Activated CD4-positive, alpha-beta T cell treated with anti-CD3 and anti-CD28 coated beads for 24 hours (primary cell): Measurements from ENCODE around the gene UBTD1.
A peak's percentile ranks its signal among the peaks of the same experiment; 100 is the strongest.
"Not testable (repeated sequence)": the region's sequence is repeated elsewhere in the genome, so short reads cannot be mapped to it uniquely, and the experiment has no call there.

ENCODE experiments used
- DNase-seq, 2 donors: peaks; one replicate each; pipeline ENCODE4 v3.0.0-alpha.2; 2020; ENCODE audit warnings: low read depth in 2 of 2

Gene UBTD1

DNA sequence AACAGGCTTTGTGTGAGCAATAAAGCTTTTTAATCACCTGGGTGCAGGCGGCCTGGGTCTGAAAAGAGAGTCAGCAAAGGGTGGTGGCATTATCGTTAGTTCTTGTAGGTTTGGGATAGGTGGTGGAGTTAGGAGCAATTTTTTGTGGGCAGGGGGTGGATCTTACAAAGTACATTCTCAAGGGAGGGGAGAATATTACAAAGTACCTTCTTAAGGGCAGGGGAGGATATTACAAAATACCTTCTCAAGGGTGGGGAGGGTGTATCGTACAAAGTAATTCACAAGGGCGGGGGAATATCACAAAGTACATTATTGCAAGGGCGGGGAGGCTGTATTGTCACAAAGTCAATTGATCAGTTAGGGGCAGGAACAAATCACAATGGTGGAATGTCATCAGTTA lies 63.6 kb downstream of the UBTD1 start:
- not testable (repeated sequence) for DNase-seq

GRCh38 chr10:97563337-97563736 lies 64.6 kb downstream of the UBTD1 start:
- DNase-seq, result no peak

DNA sequence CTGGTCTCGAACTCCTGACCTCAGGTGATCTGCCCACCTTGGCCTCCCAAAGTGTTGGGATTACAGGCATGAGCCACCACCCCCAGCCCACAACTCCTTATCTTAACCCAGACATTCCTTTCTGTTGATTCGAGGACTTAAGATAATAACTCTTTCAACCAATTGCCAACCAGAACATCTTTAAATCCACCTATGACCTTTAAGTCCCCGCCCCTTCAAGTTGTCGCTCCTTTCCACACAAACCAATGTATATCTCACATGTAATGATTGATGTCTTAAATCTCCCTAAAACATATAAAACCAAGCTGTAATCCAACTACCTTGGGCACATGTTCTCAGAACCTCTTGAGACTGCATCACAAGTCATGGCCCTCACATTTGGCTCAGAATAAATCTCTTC lies 66.1 kb downstream of the UBTD1 start:
- no peak for DNase-seq

GRCh38 chr10:97566336-97566996 lies 67.7 kb downstream of the UBTD1 start:
- DNase-seq, result no peak

DNA sequence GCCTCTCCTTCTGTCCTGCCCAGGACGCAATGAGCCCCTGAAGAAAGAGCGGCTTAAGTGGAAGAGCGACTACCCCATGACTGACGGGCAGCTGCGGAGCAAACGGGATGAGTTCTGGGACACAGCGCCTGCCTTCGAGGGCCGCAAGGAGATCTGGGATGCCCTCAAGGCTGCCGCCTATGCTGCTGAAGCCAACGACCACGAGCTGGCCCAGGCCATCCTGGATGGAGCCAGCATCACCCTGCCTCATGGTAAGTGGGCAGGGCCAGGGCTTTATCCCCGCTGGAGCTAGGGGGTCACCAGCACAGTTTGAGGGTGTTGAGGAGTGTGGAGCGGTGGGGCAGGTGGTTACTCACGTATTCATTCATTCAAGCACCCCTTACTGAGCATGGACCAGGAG lies 69.2 kb downstream of the UBTD1 start:
- no peak for DNase-seq

GRCh38 chr10:97570146-97570788 lies 71.5 kb downstream of the UBTD1 start:
- no peak for DNase-seq

DNA sequence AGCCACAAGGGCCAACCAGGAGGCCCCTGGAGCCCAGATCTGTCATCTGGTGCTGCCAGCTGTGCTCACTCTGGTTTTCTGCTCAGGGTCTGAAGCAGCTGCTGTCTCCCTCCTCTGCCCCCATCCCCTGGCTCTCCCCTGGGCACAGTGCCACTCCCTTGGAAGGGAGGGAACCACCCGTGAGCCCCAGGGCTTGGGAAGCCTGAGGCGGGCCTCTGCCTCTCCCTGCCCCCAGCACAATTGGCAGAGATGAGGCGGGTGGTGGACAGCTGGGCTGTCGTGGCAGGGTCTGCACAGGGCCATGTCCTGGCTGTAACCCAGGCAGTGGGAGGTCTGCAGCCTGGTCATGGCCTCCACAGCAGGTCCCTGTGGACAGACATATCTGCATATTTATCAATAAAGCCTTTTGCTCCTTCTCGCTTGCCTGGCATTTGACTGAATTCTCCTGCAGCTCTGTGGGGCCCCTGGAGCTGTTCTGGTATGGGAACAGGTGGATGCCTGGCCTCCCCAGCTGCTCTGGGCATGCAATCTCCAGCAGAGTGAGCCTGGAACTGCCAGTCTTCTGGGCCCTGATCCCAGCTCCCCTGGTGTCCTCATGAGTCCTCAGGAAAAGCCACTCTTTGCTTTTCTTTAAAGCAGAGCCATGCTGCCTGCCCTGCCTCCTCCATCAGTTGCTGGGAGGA lies 72.2 kb downstream of the UBTD1 start:
- DNase-seq, result no peak

DNA sequence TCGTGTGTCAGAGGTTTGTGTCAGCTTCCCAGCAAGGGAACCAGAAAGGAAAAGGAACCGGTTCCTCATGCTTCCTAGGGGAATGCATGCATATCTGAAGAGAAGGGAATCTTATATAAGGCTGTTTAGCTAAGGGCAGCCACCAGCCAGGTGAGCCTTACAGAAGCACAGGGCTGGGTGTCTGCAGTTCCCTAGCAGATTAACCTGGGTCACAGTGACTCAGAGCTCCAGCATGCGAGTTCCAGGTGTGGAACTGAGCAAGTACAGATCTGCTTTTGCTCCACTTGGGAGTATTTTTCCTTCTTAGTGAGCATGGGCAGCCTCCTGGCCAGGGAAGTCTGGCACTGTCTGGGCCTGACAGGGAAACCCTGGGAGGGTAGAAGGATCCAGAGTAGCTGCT lies 72.9 kb downstream of the UBTD1 start:
- DNase-seq, result no peak

- peak; percentile 29 to 47 for DNase-seq
Observed at GRCh38 chr10:97572214-97572989, 73.7 kb downstream of the UBTD1 start, which contains the start of gene ANKRD2. TSS of gene ANKRD2 (plus strand) at chr10:97572779. CDS start at chr10:97572789, 10 bp downstream.

DNA sequence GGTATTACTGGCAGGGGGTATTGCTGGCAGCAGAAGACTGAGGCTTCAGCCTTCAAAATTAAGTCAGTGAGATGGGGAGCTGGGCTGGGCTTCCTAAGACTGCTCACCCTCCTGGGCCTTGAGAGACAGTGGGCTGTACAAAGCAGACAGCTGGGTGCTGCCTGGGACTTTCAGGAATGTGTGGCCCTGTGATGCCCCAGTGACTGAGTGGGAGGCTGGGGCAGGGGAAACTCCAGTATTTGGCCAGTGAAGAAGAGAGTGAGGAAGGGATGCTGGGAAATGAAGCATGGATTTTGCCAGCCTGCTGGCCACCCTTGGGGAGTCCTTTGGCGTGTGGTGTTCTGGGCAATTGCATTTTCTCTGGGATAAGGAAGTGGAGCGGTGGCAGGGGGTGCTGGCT lies 74.3 kb downstream of the UBTD1 start:
- no peak for DNase-seq

GRCh38 chr10:97573672-97574071 lies 74.9 kb downstream of the UBTD1 start:
- DNase-seq, result no peak

GRCh38 chr10:97574374-97575126 lies 75.8 kb downstream of the UBTD1 start:
- no peak for DNase-seq

DNA sequence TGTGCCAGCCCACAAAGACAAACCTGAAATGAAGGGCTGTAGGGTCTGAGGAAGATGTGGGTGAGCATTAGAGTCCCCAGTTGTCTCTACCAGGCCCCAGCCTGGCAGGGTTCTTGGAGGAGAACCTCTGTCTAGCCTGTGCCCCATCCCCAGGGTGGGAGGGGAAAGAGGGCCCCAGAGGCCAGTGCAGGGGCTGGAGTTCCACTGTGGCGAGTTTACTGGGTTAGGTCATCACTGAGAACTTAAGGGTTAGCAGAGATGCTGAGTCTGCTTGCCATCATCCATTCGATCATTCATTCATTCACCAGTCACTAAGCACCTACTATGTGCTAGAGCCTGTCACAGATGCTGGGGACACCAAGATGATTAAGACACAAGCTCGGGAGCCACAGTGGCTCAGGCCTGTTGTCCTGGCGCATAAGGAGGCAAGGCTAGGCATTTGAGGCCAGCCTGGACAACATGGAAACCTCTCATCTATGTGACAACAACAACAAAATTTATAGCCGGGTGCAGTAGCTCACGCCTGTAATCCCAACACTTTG lies 76.5 kb downstream of the UBTD1 start:
- no peak for DNase-seq

- DNase-seq, result not testable (repeated sequence)
Observed at GRCh38 chr10:97576487-97576886, 77.8 kb downstream of the UBTD1 start.

GRCh38 chr10:97577701-97578100 lies 79.0 kb downstream of the UBTD1 start:
- DNase-seq, result no peak

- DNase-seq, result no peak
Observed at GRCh38 chr10:97578171-97578844, 79.6 kb downstream of the UBTD1 start.

GRCh38 chr10:97580421-97581367 lies 82.0 kb downstream of the UBTD1 start:
- no peak for DNase-seq

- DNase-seq, result no peak
Observed at GRCh38 chr10:97582169-97582568, 83.4 kb downstream of the UBTD1 start.

- DNase-seq, result no peak
Observed at GRCh38 chr10:97583476-97583875, 84.8 kb downstream of the UBTD1 start.
